PFSK-1 (cell line): Measurements from ENCODE around the gene FAAH.

Experiments used
- FOXP2 ChIP-seq: optimal IDR thresholded peaks from 2 replicates; pipeline ENCODE3; 2011; ENCODE audit warnings: borderline replicate concordance, control low read depth, inconsistent platforms; ENCODE audit not compliant: insufficient read depth; ENCODE audit errors: extremely low read length, extremely low read depth
- POLR2AphosphoS5 ChIP-seq: IDR thresholded peaks from 2 replicates; pipeline ENCODE4 v1.6.1; 2012; ENCODE audit warnings: low read depth, mild to moderate bottlenecking, control low read depth, low read length, moderate library complexity
- REST ChIP-seq, 2 experiments: IDR thresholded peaks; 2 replicates each; pipeline versions ENCODE4 v1.6.1 to v1.8.0; 2011 to 2012; ENCODE audit warnings: low read depth in 2 of 2, low read length in 2 of 2, control low read depth in 1 of 2, inconsistent platforms in 1 of 2, mild to moderate bottlenecking in 1 of 2, moderate library complexity in 1 of 2; ENCODE audit not compliant: insufficient read depth in 1 of 2
- SIN3A ChIP-seq: IDR thresholded peaks from 2 replicates; pipeline ENCODE4 v1.6.1; 2012; ENCODE audit warnings: mild to moderate bottlenecking, low read length, moderate library complexity, borderline replicate concordance; ENCODE audit not compliant: insufficient read depth
- TAF1 ChIP-seq: IDR thresholded peaks from 2 replicates; pipeline ENCODE4 v1.6.1; 2012; ENCODE audit warnings: low read length, control low read depth, borderline replicate concordance; ENCODE audit not compliant: insufficient read depth

The FAAH gene

GRCh38 chr1:46408356-46409062 is 14.4 kb downstream of the FAAH start:
- no peak for TF ChIP-seq SIN3A
- TF ChIP-seq POLR2AphosphoS5, result no peak
- no peak for TF ChIP-seq FOXP2
- TF ChIP-seq TAF1, result no peak
- no peak for TF ChIP-seq REST (IDR thresholded peaks at IDR 0.05; ENCODE audit: insufficient read depth in 1 of 2, low read depth in 2 of 2, low read length in 2 of 2)

- TF ChIP-seq POLR2AphosphoS5, result no peak
- no peak for TF ChIP-seq SIN3A
- no peak for TF ChIP-seq FOXP2
- TF ChIP-seq TAF1, result no peak
- no peak for TF ChIP-seq REST (IDR thresholded peaks at IDR 0.05; ENCODE audit: insufficient read depth in 1 of 2, low read depth in 2 of 2, low read length in 2 of 2)
Measured at GRCh38 chr1:46409063-46409372, 14.9 kb downstream of the FAAH start.

- TF ChIP-seq REST (IDR thresholded peaks at IDR 0.05; ENCODE audit: insufficient read depth in 1 of 2, low read depth in 2 of 2, low read length in 2 of 2) (no peak), SIN3A (no peak), TAF1 (no peak), FOXP2 (no peak), POLR2AphosphoS5 (no peak)
Measured at GRCh38 chr1:46410156-46411009, 16.3 kb downstream of the FAAH start.

- TF ChIP-seq SIN3A (no peak), FOXP2 (no peak), REST (IDR thresholded peaks at IDR 0.05; ENCODE audit: insufficient read depth in 1 of 2, low read depth in 2 of 2, low read length in 2 of 2) (no peak), TAF1 (no peak), POLR2AphosphoS5 (no peak)
Measured at GRCh38 chr1:46411010-46411405, 16.9 kb downstream of the FAAH start.
